HCT116 (cell line): Measurements from ENCODE around the gene SCN8A. TPM values are rescaled to one million over a fixed set of nuclear protein-coding genes. Genes with fewer than 3 reads are reported as not detected.

Experiments
- ATAC-seq: fragments of 200-7000 bp; cut with Tn5 transposase; 2 replicates; pipeline ENCODE4 v1.9.1; 2020; ENCODE audit warnings: mild to moderate bottlenecking, moderate library complexity
- BruUV-seq: library from RNA; stranded (reverse); fragments of 400-500 nt; replicated peaks from 2 replicates; lab custom pipeline; 2021; lab: Mats Ljungman, UMichigan
- CTCF ChIA-PET: fragments of 300-600 bp; sonication (Branson Sonifier 250); formaldehyde crosslinking; loops from one replicate; lab custom pipeline; 2021; ENCODE audit warnings: antibody characterized with exemption; lab: Charles Lee
- POLR2A ChIA-PET: fragments of 300-600, 350-600 bp; sonication (Branson Sonifier 250); formaldehyde crosslinking; loops from one replicate; lab custom pipeline; 2021; ENCODE audit warnings: antibody characterized with exemption; lab: Charles Lee
- RAD21 ChIA-PET, 2 experiments: fragments of 300-600 bp; sonication (Branson Sonifier 250); formaldehyde crosslinking; loops; one replicate each; lab custom pipeline; 2023; ENCODE audit warnings: low total read pairs in 2 of 2; ENCODE audit not compliant: uncharacterized antibody in 2 of 2, unreplicated experiment in 2 of 2, low non-redundant PET in 1 of 2; lab: Charles Lee
- DNase-seq: peaks from one replicate; pipeline ENCODE4 v3.0.0-alpha.2; 2010; ENCODE audit warnings: low read depth, low spot score
- H2AFZ ChIP-seq: fragments of 200-600 bp; shearing (Covaris generic), sonication (generic); 2 replicates; pipeline ENCODE4 v1.6.1; 2017; ENCODE audit warnings: low read depth, mixed run types, mixed read lengths, antibody characterized with exemption, low read length; ENCODE audit not compliant: poor library complexity, severe bottlenecking
- H3K27ac ChIP-seq: 2 replicates; pipeline ENCODE4 v1.5.1; 2012; ENCODE audit warnings: low read depth, low read length
- H3K27me3 ChIP-seq: fragments of 200-600 bp; sonication (generic); 2 replicates; pipeline ENCODE4 v1.6.1; 2016; ENCODE audit warnings: mixed run types, low read length, mixed read lengths; ENCODE audit not compliant: insufficient read depth
- H3K36me3 ChIP-seq, 2 experiments: fragments of 200-500 bp in 1 of 2; fragments of 200-600 bp in 1 of 2; sonication (Bioruptor generic) in 1 of 2; sonication (generic) in 1 of 2; 2 replicates each; pipeline versions ENCODE4 v1.5.1 to v1.6.1; 2014 to 2016; ENCODE audit warnings: low read length in 2 of 2, inconsistent platforms in 1 of 2, mixed read lengths in 1 of 2, mixed run types in 1 of 2; ENCODE audit not compliant: insufficient read depth in 2 of 2, control insufficient read depth in 1 of 2
- H3K4me1 ChIP-seq, 2 experiments: fragments of 200-600 bp in 1 of 2; sonication (generic) in 1 of 2; 2 replicates each; pipeline versions ENCODE4 v1.5.1 to v1.6.1; 2012 to 2017; ENCODE audit warnings: low read length in 2 of 2, inconsistent platforms in 1 of 2, mild to moderate bottlenecking in 1 of 2, mixed read lengths in 1 of 2, mixed run types in 1 of 2, moderate library complexity in 1 of 2; ENCODE audit not compliant: insufficient read depth in 2 of 2, control insufficient read depth in 1 of 2
- H3K4me2 ChIP-seq: fragments of 200-600 bp; sonication (generic); 2 replicates; pipeline ENCODE4 v1.6.1; 2017; ENCODE audit warnings: mixed run types, low read length, mixed read lengths
- H3K4me3 ChIP-seq, 2 experiments: fragments of 200-600 bp in 1 of 2; sonication (generic) in 1 of 2; replicated peaks in 1 of 2; 2 replicates each; pipeline ENCODE4 v1.5.1; 2011 to 2016; ENCODE audit warnings: low read length in 2 of 2, control low read depth in 1 of 2, low read depth in 1 of 2, mild to moderate bottlenecking in 1 of 2, mixed read lengths in 1 of 2, mixed run types in 1 of 2
- H3K79me2 ChIP-seq: fragments of 200-600 bp; sonication (generic); 2 replicates; pipeline ENCODE4 v1.6.1; 2017; ENCODE audit warnings: mild to moderate bottlenecking, mixed run types, low read length, moderate library complexity, mixed read lengths; ENCODE audit not compliant: insufficient read depth
- H3K9ac ChIP-seq: fragments of 200-600 bp; sonication (generic); 2 replicates; pipeline ENCODE4 v1.6.1; 2016; ENCODE audit warnings: low read length, mixed read lengths
- H3K9me2 ChIP-seq: fragments of 200-600 bp; sonication (generic), shearing (Covaris generic); 2 replicates; pipeline ENCODE4 v1.6.1; 2017; ENCODE audit warnings: mixed run types, mild to moderate bottlenecking, moderate library complexity; ENCODE audit not compliant: insufficient read depth
- H3K9me3 ChIP-seq, 2 experiments: fragments of 200-500 bp in 1 of 2; fragments of 200-600 bp in 1 of 2; sonication (Bioruptor generic) in 1 of 2; sonication (generic) in 1 of 2; 2 replicates each; pipeline ENCODE4 v1.6.1; 2014 to 2017; ENCODE audit warnings: low read length in 2 of 2, mixed read lengths in 2 of 2, inconsistent platforms in 1 of 2, low read depth in 1 of 2, mild to moderate bottlenecking in 1 of 2, mixed run types in 1 of 2, moderate library complexity in 1 of 2; ENCODE audit not compliant: control insufficient read depth in 1 of 2, insufficient read depth in 1 of 2
- H4K20me1 ChIP-seq: fragments of 200-600 bp; sonication (generic), shearing (Covaris generic); 2 replicates; pipeline ENCODE4 v1.6.1; 2017; ENCODE audit warnings: mixed run types, mild to moderate bottlenecking, moderate library complexity; ENCODE audit not compliant: insufficient read depth
- CEBPB ChIP-seq: IDR thresholded peaks from 2 replicates; pipeline ENCODE4 v1.6.1; 2012; ENCODE audit warnings: low read depth
- ELF1 ChIP-seq: IDR thresholded peaks from 2 replicates; pipeline ENCODE4 v1.6.1; 2012; ENCODE audit warnings: low read depth, borderline replicate concordance
- EZH2phosphoT487 ChIP-seq: fragments of 200-600 bp; IDR thresholded peaks from 2 replicates; pipeline ENCODE4 v1.6.1; 2018; ENCODE audit warnings: antibody characterized with exemption, borderline replicate concordance
- FOSL1 ChIP-seq: IDR thresholded peaks from 2 replicates; pipeline ENCODE4 v1.6.1; 2012; ENCODE audit warnings: low read depth
- JUND ChIP-seq: IDR thresholded peaks from 2 replicates; pipeline ENCODE4 v1.6.1; 2012
- MAX ChIP-seq: IDR thresholded peaks from 2 replicates; pipeline ENCODE4 v1.6.1; 2012
- POLR2A ChIP-seq: IDR thresholded peaks from 2 replicates; pipeline ENCODE4 v1.7.0; 2011; ENCODE audit warnings: borderline replicate concordance; ENCODE audit not compliant: insufficient read depth, insufficient read length; ENCODE audit errors: extremely low read depth
- RAD21 ChIP-seq: IDR thresholded peaks from 2 replicates; pipeline ENCODE4 v1.6.1; 2012; ENCODE audit warnings: low read depth, mild to moderate bottlenecking
- SIN3A ChIP-seq: IDR thresholded peaks from 2 replicates; pipeline ENCODE4 v1.6.1; 2012; ENCODE audit warnings: low read depth
- SP1 ChIP-seq: IDR thresholded peaks from 2 replicates; pipeline ENCODE4 v1.6.1; 2012; ENCODE audit warnings: low read depth
- TCF7L2 ChIP-seq: IDR thresholded peaks from 2 replicates; pipeline ENCODE4 v1.7.0; 2011; ENCODE audit warnings: borderline replicate concordance, inconsistent platforms; ENCODE audit not compliant: insufficient read depth, insufficient read length; ENCODE audit errors: extremely low read depth
- YY1 ChIP-seq: IDR thresholded peaks from 2 replicates; pipeline ENCODE4 v1.6.1; 2011; ENCODE audit warnings: low read length, low read depth, moderate library complexity, mild to moderate bottlenecking; ENCODE audit not compliant: insufficient replicate concordance; ENCODE audit errors: extremely low read depth
- ZFX ChIP-seq: fragments of 450-650 bp; IDR thresholded peaks from 2 replicates; pipeline ENCODE4 v1.6.1; 2017
- ZNF274 ChIP-seq: fragments of 200-500 bp; sonication (Bioruptor generic); IDR thresholded peaks from 2 replicates; pipeline ENCODE4 v1.6.1; 2014; ENCODE audit warnings: mild to moderate bottlenecking, low read depth, low read length, inconsistent platforms
- intact Hi-C: fragments of 100-400 bp; cut with micrococcal nuclease; formaldehyde crosslinking; loops from 2 replicates; pipeline ENCODE4 v1.10.0; 2022
- total RNA-seq: library from RNA; stranded (reverse); gene quantifications from one replicate; pipeline ENCODE4 v1.2.1, GENCODE V29; 2021; ENCODE audit not compliant: unreplicated experiment
- TF ChIP-seq, protein P1 (sequence below), 3 experiments: fragments of 200-600 bp in 1 of 3; sonication (generic) in 1 of 3; IDR thresholded peaks in 2 of 3; conservative IDR thresholded peaks in 1 of 3; 2 replicates each; pipeline ENCODE4 v1.5.1; 2012 to 2017; ENCODE audit warnings: low read depth in 2 of 3, low read length in 2 of 3, antibody characterized with exemption in 1 of 3, borderline replicate concordance in 1 of 3, control low read depth in 1 of 3, mild to moderate bottlenecking in 1 of 3, mixed read lengths in 1 of 3, mixed run types in 1 of 3, moderate library complexity in 1 of 3; ENCODE audit not compliant: insufficient read depth in 1 of 3

Gene SCN8A
- total RNA-seq, 1 experiment from 2014 or later = 7.1 TPM

GRCh38 chr12:51714666-51715065 lies 123.6 kb downstream of the SCN8A start:
- Histone ChIP-seq H2AFZ (no peak overlapping the region), H3K4me1 (no peaks in the 10 kb centered on the region), H3K27ac (no peak overlapping the region), H3K9ac (no peak overlapping the region), H3K79me2 (no peaks in the 10 kb centered on the region), H3K36me3 (no peaks in the 10 kb centered on the region), H3K4me3 (no peak overlapping the region), H3K4me2 (no peak overlapping the region), H3K9me3 (no peaks in the 10 kb centered on the region), H3K27me3 (no peaks in the 10 kb centered on the region), H4K20me1 (no peaks in the 10 kb centered on the region), H3K9me2 (no peaks in the 10 kb centered on the region)
- ChIA-PET RAD21 (no interaction called here), POLR2A (no interaction called here), CTCF (no interaction called here)
- BruUV-seq = no TSS peak
- no peak for TF ChIP-seq SIN3A
- no peak for TF ChIP-seq CEBPB
- TF ChIP-seq SP1 = no peak
- TF ChIP-seq MAX = no peak
- TF ChIP-seq ZFX = no peak
- ATAC-seq (no peak), DNase-seq (no peak)
- intact Hi-C loops = no loop called here

- intact Hi-C loops = no loop called here
- H3K9me2 ChIP-seq = no peaks in the 10 kb centered on the region
- no peaks in the 10 kb centered on the region for H3K27me3 ChIP-seq
- no peaks in the 10 kb centered on the region for H3K4me1 ChIP-seq
- RAD21 ChIA-PET = no interaction called here
- ATAC-seq (no peak), DNase-seq (no peak)
- H3K4me3 ChIP-seq = no peak overlapping the region
- no peak overlapping the region for H3K4me2 ChIP-seq
- no peaks in the 10 kb centered on the region for H3K9me3 ChIP-seq
- no peaks in the 10 kb centered on the region for H3K36me3 ChIP-seq
- no peaks in the 10 kb centered on the region for H3K79me2 ChIP-seq
- POLR2A ChIA-PET = no interaction called here
- H4K20me1 ChIP-seq = no peaks in the 10 kb centered on the region
- no peak overlapping the region for H3K9ac ChIP-seq
- no peak for TF ChIP-seq TCF7L2
- no peak for TF ChIP-seq RAD21
- no peak for TF ChIP-seq SIN3A
- TF ChIP-seq CEBPB = no peak
- no peak for TF ChIP-seq MAX
- no peak for TF ChIP-seq ELF1
- TF ChIP-seq YY1 = no peak
- TF ChIP-seq EZH2phosphoT487 = no peak
- TF ChIP-seq FOSL1 = no peak
- no peak for TF ChIP-seq POLR2A
- no peak for TF ChIP-seq ZNF274
- TF ChIP-seq, protein P1, sequence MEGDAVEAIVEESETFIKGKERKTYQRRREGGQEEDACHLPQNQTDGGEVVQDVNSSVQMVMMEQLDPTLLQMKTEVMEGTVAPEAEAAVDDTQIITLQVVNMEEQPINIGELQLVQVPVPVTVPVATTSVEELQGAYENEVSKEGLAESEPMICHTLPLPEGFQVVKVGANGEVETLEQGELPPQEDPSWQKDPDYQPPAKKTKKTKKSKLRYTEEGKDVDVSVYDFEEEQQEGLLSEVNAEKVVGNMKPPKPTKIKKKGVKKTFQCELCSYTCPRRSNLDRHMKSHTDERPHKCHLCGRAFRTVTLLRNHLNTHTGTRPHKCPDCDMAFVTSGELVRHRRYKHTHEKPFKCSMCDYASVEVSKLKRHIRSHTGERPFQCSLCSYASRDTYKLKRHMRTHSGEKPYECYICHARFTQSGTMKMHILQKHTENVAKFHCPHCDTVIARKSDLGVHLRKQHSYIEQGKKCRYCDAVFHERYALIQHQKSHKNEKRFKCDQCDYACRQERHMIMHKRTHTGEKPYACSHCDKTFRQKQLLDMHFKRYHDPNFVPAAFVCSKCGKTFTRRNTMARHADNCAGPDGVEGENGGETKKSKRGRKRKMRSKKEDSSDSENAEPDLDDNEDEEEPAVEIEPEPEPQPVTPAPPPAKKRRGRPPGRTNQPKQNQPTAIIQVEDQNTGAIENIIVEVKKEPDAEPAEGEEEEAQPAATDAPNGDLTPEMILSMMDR (IDR thresholded peaks at IDR 0.05 in 2 of 3, conservative IDR thresholded peaks at IDR 0.05 in 1 of 3; ENCODE audit: borderline replicate concordance in 1 of 3, insufficient read depth in 1 of 3, low read depth in 2 of 3, low read length in 2 of 3) = no peak
- no peak for TF ChIP-seq JUND
- H3K27ac ChIP-seq = no peak overlapping the region
- H2AFZ ChIP-seq = no peak overlapping the region
- BruUV-seq = no TSS peak
- CTCF ChIA-PET = no interaction called here
These were observed 126.4 kb downstream of the SCN8A start for GRCh38 chr12:51717326-51717925.
